HTERT RPE-1 (cell line): ENCODE data around the gene KIF7.

Source experiments
- in situ Hi-C: fragments of 300-500 bp; cut with MboI; formaldehyde crosslinking; loops from 4 replicates; pipeline ENCODE4 v1.14.3; 2020; ENCODE audit warnings: low sequenced_read_pairs

KIF7 gene

GRCh38 chr15:89669941-89670340, 14.7 kb upstream of the KIF7 start:
- in situ Hi-C loops: no loop called here

GRCh38 chr15:89669309-89669865, 14.1 kb upstream of the KIF7 start:
- in situ Hi-C loops: no loop called here

- in situ Hi-C loops: no loop called here
Measured at GRCh38 chr15:89668171-89668570, 12.9 kb upstream of the KIF7 start.

- in situ Hi-C loops: no loop called here
Measured at GRCh38 chr15:89667706-89667960, 12.4 kb upstream of the KIF7 start.

DNA sequence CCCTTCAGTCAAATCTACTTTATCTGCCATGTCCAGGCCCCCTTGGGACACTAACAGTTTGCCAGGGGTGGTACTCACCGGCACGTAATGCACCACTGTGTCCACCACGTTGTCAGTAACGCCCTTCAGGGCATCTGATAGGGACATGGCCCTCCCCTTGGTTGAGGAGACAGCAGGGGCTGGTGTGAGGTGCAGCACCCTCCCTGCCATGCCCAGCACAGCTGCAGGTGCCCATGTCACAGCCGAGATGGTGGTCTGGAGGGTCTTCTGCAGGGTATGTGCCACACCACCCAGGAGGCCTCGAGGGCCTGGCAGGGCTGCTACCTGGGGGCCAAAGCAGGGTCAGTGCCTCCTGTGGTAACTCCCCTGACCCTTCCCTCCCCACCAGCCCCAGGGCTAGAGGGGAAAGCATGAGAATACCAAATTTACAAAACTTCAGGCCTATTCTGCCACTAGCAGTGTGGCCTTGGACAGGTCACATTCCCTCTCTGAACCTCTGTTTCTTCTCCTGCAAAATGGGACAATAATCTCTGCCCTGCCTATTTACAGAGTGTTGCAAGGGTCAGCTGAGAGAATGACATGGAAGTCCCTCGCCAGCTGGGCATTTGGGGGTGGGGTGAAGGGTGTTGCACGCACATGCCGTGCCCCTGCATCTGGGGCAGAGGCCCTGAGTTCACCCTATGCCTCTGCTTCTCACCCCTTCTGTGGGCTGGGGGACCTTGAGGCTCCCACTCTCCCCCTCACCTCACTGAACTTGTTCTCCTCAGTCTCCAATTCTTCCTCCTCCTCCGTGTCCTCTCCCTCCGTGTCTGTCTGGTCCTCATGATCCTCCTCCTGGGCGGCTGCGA, 11.8 kb upstream of the KIF7 start:
- in situ Hi-C loops: no loop called here

GRCh38 chr15:89666184-89666857, 11.1 kb upstream of the KIF7 start:
- in situ Hi-C loops: no loop called here

- in situ Hi-C loops: no loop called here
Measured at GRCh38 chr15:89665449-89666181, 10.3 kb upstream of the KIF7 start.

GRCh38 chr15:89664441-89665350, 9.4 kb upstream of the KIF7 start:
- in situ Hi-C loops: no loop called here

DNA sequence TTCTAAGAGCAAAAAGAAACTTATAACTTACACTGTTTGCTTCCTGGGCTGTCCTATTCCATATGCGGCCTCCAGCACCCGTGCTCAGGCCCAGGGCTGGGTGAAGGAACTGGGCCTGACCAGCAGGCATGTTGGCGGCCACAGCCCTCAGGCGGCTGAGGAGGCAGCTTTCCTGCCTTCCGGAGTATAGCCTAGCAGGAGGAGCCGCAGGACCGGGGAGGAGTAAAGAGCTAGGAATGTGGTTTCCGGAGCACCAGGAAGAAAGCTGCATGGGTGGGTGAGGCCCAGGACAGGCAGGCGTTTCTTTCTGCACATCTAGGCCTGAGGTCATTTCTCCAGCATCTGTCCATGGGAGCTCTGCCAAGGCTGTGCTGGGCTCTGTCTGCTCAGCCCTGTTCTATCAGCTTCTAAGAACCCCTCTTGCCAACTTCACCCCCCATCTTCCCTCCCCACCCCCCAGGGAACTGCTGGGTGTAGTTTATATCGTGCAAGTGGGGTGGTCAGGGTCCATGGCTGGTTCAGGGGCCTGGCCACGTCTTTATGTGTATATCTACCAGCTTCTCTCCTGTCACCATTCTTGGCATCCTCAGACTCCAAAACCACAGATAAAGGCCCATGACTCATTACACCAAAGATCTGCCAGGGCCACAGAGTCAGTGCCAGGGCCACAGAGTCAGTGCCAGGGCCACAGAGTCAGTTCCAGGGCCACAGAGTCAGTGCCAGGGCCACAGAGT, 7.8 kb upstream of the KIF7 start:
- in situ Hi-C loops: no loop called here

- in situ Hi-C loops: no loop called here
Measured at GRCh38 chr15:89660556-89660955, 5.3 kb upstream of the KIF7 start.

DNA sequence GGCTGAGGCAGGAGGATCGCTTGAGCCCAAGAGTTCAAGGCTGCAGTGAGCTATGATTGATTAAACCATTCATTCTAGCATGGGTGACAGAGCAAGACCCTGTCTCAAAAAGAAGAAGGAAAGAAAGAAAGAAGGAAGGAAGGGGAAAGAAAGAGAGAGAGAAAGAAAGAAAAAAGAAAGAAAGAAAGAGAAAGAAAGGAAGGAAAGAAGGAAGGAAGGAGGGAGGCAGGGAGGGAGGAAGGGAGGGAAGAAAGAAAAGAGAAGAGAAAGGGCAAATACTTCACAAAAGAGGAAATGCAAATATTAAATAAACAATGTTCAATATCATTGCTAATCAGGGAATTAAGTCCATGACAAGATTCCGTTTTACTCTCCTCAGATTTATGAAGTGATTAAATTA, 4.0 kb upstream of the KIF7 start:
- in situ Hi-C loops: no loop called here

- in situ Hi-C loops: no loop called here
Measured at GRCh38 chr15:89657686-89658200, 2.5 kb upstream of the KIF7 start.

GRCh38 chr15:89656116-89656815, 999 bp upstream of the KIF7 start:
- in situ Hi-C loops: no loop called here

- in situ Hi-C loops: no loop called here
Measured at GRCh38 chr15:89654301-89654761, 936 bp downstream of the KIF7 start.

- in situ Hi-C loops: no loop called here
Measured at GRCh38 chr15:89653578-89653977, 1.7 kb downstream of the KIF7 start.

- in situ Hi-C loops: no loop called here
Measured at GRCh38 chr15:89652666-89653065, 2.6 kb downstream of the KIF7 start.

DNA sequence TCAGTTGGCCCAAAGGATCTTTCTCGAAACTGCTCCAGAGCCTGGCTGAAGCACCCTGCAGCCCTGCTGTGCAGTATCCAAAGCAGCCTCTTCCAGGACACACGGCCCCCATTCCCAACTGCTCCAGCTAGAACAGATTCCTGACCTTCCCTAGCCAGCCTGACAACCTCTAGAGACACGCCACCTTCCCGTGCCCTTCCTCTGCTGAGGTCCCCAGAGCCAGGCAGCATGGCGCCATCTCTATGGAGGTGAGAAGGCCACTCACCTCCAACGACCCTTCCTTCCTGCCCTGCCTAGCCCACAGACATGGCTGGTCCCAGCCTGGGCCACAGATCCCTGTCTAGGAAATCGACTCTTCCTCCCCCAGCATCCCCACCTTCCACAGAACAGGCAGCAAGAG, 3.1 kb downstream of the KIF7 start:
- in situ Hi-C loops: no loop called here

DNA sequence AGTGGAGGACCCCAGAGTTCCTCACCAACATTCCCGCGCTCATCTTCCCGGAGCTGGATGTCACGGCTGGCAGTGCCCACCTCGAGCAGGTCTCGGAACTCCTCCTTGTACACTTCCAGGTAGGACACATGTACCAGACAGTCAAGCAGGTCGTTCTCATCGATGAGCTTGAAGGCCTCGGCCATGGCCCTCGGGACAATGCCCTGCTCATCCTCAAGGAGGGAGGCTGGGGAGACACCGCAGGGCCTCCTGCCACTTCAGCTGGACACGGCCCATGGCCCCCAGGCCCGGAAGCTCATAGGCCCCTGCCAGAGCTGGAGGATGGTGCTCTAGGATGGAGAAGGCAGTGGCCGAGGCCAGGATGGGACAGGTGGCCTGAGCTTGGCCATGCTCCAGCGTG, 5.6 kb downstream of the KIF7 start:
- in situ Hi-C loops: no loop called here

- in situ Hi-C loops: no loop called here
Measured at GRCh38 chr15:89649013-89649625, 6.1 kb downstream of the KIF7 start.
